ENCODE measurements around the gene TXNL4B. TPM values are rescaled to one million over a fixed set of nuclear protein-coding genes. Genes with fewer than 3 reads are reported as not detected.

The TXNL4B gene
- total and polyA plus RNA-seq, 12 donors: 3.8 to 18.3 (median 10.0) TPM

- no peak for DNase-seq
- Histone ChIP-seq H3K4me3 (peak overlapping the region; percentile 40 to 93 (median 66)), H3K9me3 (replicated peaks in 1 of 3) (no peaks in the 10 kb centered on the region), H3K4me1 (replicated peaks in 1 of 2) (peaks cover 17 to 32% of the 10 kb centered on the region in 2 donors), H3K27ac (peak overlapping the region in 4 of 5 donors; percentile 71 to 94 (median 83)), H3K36me3 (replicated peaks in 1 of 2) (peaks cover 0 to 48% of the 10 kb centered on the region in 2 donors), H3K27me3 (no peaks in the 10 kb centered on the region)
- intact Hi-C loops (cut with DNase I): loop anchor here in 1 of 2 donors (5.0 kb wide), 1 partner anchor 82 kb away; no protein-coding TSS in a partner anchor
- no peak for TF ChIP-seq CTCF (IDR thresholded peaks at IDR 0.05)
- no peak for TF ChIP-seq POLR2A (IDR thresholded peaks at IDR 0.05)
- WGBS, 4 donors: 1 to 3% (median 1%) methylated on average over 9 to 11 of the region's 11 CpGs
Measured at GRCh38 chr16:72094266-72094610, 818 bp upstream of the TXNL4B start.

GRCh38 chr16:72092832-72093447 lies 480 bp downstream of the TXNL4B start:
- intact Hi-C loops (cut with DNase I): loop anchor here in 1 of 2 donors (5.0 kb wide), 1 partner anchor 81 kb away; no protein-coding TSS in a partner anchor
- TF ChIP-seq POLR2A (IDR thresholded peaks at IDR 0.05): no peak
- no peak for TF ChIP-seq CTCF (IDR thresholded peaks at IDR 0.05)
- H3K4me1 ChIP-seq (replicated peaks in 1 of 2): peaks cover 17 to 32% of the 10 kb centered on the region in 2 donors
- H3K4me3 ChIP-seq: peak overlapping the region; percentile 76 to 93 (median 85)
- 0 to 1% (median 1%) methylated on average over 22 of the region's 22 CpGs for WGBS, 4 donors
- DNase-seq: peak in 3 of 7 donors; percentile 37 to 58 (median 39)
- peak overlapping the region; percentile 29 to 89 (median 74) for H3K27ac ChIP-seq
- no peaks in the 10 kb centered on the region for H3K9me3 ChIP-seq (replicated peaks in 1 of 3)
- peaks cover 0 to 48% of the 10 kb centered on the region in 2 donors for H3K36me3 ChIP-seq (replicated peaks in 1 of 2)
- H3K27me3 ChIP-seq: no peaks in the 10 kb centered on the region

GRCh38 chr16:72091217-72091616 lies 2.2 kb downstream of the TXNL4B start:
- Histone ChIP-seq H3K9me3 (replicated peaks in 1 of 3) (no peaks in the 10 kb centered on the region), H3K4me1 (replicated peaks in 1 of 2) (peaks cover 17 to 32% of the 10 kb centered on the region in 2 donors), H3K36me3 (replicated peaks in 1 of 2) (peaks cover 0 to 47% of the 10 kb centered on the region in 2 donors), H3K27ac (no peak overlapping the region), H3K27me3 (no peaks in the 10 kb centered on the region), H3K4me3 (no peak overlapping the region)
- intact Hi-C loops (cut with DNase I): loop anchor here in 1 of 2 donors (5.0 kb wide), 1 partner anchor 79 kb away; no protein-coding TSS in a partner anchor
- no peak for TF ChIP-seq POLR2A (IDR thresholded peaks at IDR 0.05)
- TF ChIP-seq CTCF (IDR thresholded peaks at IDR 0.05): no peak
- no peak for DNase-seq
- 77 to 81% (median 78%) methylated on average over 3 of the region's 3 CpGs for WGBS, 4 donors

GRCh38 chr16:72085002-72085401 lies 8.4 kb downstream of the TXNL4B start:
- TF ChIP-seq POLR2A (IDR thresholded peaks at IDR 0.05) (no peak), CTCF (IDR thresholded peaks at IDR 0.05) (no peak)

More at GRCh38 chr16:72085002-72085401, 8.4 kb downstream of the TXNL4B start:
- H3K4me1 ChIP-seq (replicated peaks in 1 of 2): no peaks in the 10 kb centered on the region
- H3K27me3 ChIP-seq: no peaks in the 10 kb centered on the region
- H3K27ac ChIP-seq: no peak overlapping the region
- H3K9me3 ChIP-seq (replicated peaks in 1 of 3): no peaks in the 10 kb centered on the region
- H3K4me3 ChIP-seq: no peak overlapping the region
- DNase-seq: peak in 4 of 7 donors; percentile 48 to 67 (median 56)
- peaks cover 0 to 51% of the 10 kb centered on the region in 2 donors for H3K36me3 ChIP-seq (replicated peaks in 1 of 2)
- WGBS, 4 donors: 54 to 88% (median 73%) methylated on average over 2 of the region's 2 CpGs
- intact Hi-C loops (cut with DNase I): no loop called here
